Measurements from ENCODE around the gene ZBTB42. TPM values are rescaled to one million over a fixed set of nuclear protein-coding genes. Genes with fewer than 3 reads are reported as not detected.

Gene ZBTB42
- total and polyA plus RNA-seq, 2 of the 13 experiments (the other 11 are each of a cell fraction or from before 2014, with no cell fraction given): 2.8 to 4.2 TPM

DNA sequence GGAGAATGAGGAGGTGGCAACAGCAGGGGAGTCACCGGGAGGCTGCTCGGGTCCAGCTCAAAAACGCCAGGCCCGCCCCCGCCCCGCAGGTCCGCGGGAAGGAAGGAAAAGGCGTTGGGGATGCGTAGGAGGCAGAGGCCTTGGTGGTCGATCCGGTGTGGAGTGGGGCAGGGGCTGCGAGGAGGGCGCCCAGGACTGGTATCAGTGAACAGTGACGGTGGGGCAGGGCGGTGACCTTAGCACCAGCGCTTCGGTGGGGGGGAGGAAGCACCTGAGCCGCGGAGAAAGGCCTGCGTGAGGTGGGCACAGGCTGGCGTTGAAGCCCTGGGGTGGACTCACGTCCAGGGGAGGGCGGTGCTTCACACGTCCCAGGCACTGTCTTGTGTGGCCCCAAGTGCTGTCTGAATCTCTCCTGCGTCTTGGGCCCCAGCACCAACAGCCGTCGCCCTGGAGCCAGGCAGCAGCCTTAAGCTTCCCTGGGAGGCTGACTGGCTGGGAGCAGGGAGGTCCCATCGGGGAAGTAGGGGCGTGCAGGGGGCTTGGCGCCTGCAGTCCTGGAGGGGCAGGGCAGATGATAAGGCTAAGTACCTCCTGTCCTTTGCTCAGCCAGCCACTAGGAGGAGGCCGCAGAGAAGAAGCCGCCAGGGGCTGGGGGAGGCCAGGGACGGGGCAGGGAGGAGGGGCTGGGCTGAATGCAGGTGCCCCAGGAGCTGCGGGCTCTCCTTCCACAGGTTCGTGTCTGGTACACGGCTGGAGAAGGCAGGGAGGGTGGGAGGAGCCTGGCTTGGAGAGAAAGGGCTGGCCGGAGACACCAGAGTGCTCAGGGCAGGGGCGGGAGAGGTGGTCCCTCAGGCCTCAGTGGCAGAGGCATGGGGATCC, 26.5 kb downstream of the ZBTB42 start (continued):
- TF ChIP-seq, protein P1, sequence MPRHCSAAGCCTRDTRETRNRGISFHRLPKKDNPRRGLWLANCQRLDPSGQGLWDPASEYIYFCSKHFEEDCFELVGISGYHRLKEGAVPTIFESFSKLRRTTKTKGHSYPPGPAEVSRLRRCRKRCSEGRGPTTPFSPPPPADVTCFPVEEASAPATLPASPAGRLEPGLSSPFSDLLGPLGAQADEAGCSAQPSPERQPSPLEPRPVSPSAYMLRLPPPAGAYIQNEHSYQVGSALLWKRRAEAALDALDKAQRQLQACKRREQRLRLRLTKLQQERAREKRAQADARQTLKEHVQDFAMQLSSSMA (CRISPR knock-in tag; IDR thresholded peaks at IDR 0.05): 0 out of 2 replicates have a peak, but pooled peaks have one; percentile 36
- TF ChIP-seq SALL1 (CRISPR knock-in tag; IDR thresholded peaks at IDR 0.05) (no peak; the same call in 1 of the 2 replicates), ZFP36L1 (CRISPR knock-in tag; IDR thresholded peaks at IDR 0.05) (no peak), ARNT (IDR thresholded peaks at IDR 0.05) (no peak), SP5 (CRISPR knock-in tag; IDR thresholded peaks at IDR 0.05; ENCODE audit: borderline replicate concordance, low read depth) (0 out of 2 replicates have a peak, but pooled peaks have one; percentile 13), MAFF (IDR thresholded peaks at IDR 0.05; ENCODE audit: low read depth, low read length) (no peak), SAFB2 (CRISPR knock-in tag; IDR thresholded peaks at IDR 0.05; ENCODE audit: borderline replicate concordance, low read depth) (no peak), ZNF350 (CRISPR knock-in tag; IDR thresholded peaks at IDR 0.05; ENCODE audit: borderline replicate concordance, low read depth) (peak; percentile 64; the same call in 1 of the 2 replicates)
- TF ChIP-seq, protein P2, sequence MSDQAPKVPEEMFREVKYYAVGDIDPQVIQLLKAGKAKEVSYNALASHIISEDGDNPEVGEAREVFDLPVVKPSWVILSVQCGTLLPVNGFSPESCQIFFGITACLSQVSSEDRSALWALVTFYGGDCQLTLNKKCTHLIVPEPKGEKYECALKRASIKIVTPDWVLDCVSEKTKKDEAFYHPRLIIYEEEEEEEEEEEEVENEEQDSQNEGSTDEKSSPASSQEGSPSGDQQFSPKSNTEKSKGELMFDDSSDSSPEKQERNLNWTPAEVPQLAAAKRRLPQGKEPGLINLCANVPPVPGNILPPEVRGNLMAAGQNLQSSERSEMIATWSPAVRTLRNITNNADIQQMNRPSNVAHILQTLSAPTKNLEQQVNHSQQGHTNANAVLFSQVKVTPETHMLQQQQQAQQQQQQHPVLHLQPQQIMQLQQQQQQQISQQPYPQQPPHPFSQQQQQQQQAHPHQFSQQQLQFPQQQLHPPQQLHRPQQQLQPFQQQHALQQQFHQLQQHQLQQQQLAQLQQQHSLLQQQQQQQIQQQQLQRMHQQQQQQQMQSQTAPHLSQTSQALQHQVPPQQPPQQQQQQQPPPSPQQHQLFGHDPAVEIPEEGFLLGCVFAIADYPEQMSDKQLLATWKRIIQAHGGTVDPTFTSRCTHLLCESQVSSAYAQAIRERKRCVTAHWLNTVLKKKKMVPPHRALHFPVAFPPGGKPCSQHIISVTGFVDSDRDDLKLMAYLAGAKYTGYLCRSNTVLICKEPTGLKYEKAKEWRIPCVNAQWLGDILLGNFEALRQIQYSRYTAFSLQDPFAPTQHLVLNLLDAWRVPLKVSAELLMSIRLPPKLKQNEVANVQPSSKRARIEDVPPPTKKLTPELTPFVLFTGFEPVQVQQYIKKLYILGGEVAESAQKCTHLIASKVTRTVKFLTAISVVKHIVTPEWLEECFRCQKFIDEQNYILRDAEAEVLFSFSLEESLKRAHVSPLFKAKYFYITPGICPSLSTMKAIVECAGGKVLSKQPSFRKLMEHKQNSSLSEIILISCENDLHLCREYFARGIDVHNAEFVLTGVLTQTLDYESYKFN (CRISPR knock-in tag; conservative IDR thresholded peaks at IDR 0.05): 0 out of 2 replicates have a peak, but pooled peaks have one; percentile 14
- TF ChIP-seq, protein P3, sequence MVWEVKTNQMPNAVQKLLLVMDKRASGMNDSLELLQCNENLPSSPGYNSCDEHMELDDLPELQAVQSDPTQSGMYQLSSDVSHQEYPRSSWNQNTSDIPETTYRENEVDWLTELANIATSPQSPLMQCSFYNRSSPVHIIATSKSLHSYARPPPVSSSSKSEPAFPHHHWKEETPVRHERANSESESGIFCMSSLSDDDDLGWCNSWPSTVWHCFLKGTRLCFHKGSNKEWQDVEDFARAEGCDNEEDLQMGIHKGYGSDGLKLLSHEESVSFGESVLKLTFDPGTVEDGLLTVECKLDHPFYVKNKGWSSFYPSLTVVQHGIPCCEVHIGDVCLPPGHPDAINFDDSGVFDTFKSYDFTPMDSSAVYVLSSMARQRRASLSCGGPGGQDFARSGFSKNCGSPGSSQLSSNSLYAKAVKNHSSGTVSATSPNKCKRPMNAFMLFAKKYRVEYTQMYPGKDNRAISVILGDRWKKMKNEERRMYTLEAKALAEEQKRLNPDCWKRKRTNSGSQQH (CRISPR knock-in tag; IDR thresholded peaks at IDR 0.05; ENCODE audit: low read depth): 0 out of 2 replicates have a peak, but pooled peaks have one; percentile 32
- TF ChIP-seq, protein P4, sequence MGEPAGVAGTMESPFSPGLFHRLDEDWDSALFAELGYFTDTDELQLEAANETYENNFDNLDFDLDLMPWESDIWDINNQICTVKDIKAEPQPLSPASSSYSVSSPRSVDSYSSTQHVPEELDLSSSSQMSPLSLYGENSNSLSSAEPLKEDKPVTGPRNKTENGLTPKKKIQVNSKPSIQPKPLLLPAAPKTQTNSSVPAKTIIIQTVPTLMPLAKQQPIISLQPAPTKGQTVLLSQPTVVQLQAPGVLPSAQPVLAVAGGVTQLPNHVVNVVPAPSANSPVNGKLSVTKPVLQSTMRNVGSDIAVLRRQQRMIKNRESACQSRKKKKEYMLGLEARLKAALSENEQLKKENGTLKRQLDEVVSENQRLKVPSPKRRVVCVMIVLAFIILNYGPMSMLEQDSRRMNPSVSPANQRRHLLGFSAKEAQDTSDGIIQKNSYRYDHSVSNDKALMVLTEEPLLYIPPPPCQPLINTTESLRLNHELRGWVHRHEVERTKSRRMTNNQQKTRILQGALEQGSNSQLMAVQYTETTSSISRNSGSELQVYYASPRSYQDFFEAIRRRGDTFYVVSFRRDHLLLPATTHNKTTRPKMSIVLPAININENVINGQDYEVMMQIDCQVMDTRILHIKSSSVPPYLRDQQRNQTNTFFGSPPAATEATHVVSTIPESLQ (CRISPR knock-in tag; conservative IDR thresholded peaks at IDR 0.05): no peak
- TF ChIP-seq, protein P5, sequence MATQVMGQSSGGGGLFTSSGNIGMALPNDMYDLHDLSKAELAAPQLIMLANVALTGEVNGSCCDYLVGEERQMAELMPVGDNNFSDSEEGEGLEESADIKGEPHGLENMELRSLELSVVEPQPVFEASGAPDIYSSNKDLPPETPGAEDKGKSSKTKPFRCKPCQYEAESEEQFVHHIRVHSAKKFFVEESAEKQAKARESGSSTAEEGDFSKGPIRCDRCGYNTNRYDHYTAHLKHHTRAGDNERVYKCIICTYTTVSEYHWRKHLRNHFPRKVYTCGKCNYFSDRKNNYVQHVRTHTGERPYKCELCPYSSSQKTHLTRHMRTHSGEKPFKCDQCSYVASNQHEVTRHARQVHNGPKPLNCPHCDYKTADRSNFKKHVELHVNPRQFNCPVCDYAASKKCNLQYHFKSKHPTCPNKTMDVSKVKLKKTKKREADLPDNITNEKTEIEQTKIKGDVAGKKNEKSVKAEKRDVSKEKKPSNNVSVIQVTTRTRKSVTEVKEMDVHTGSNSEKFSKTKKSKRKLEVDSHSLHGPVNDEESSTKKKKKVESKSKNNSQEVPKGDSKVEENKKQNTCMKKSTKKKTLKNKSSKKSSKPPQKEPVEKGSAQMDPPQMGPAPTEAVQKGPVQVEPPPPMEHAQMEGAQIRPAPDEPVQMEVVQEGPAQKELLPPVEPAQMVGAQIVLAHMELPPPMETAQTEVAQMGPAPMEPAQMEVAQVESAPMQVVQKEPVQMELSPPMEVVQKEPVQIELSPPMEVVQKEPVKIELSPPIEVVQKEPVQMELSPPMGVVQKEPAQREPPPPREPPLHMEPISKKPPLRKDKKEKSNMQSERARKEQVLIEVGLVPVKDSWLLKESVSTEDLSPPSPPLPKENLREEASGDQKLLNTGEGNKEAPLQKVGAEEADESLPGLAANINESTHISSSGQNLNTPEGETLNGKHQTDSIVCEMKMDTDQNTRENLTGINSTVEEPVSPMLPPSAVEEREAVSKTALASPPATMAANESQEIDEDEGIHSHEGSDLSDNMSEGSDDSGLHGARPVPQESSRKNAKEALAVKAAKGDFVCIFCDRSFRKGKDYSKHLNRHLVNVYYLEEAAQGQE (IDR thresholded peaks at IDR 0.05; ENCODE audit: borderline replicate concordance in 1 of 2, low read depth in 1 of 2, low read length in 2 of 2): no peak
- TF ChIP-seq, protein P6, sequence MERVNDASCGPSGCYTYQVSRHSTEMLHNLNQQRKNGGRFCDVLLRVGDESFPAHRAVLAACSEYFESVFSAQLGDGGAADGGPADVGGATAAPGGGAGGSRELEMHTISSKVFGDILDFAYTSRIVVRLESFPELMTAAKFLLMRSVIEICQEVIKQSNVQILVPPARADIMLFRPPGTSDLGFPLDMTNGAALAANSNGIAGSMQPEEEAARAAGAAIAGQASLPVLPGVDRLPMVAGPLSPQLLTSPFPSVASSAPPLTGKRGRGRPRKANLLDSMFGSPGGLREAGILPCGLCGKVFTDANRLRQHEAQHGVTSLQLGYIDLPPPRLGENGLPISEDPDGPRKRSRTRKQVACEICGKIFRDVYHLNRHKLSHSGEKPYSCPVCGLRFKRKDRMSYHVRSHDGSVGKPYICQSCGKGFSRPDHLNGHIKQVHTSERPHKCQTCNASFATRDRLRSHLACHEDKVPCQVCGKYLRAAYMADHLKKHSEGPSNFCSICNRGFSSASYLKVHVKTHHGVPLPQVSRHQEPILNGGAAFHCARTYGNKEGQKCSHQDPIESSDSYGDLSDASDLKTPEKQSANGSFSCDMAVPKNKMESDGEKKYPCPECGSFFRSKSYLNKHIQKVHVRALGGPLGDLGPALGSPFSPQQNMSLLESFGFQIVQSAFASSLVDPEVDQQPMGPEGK (CRISPR knock-in tag; IDR thresholded peaks at IDR 0.05): peak; percentile 83

Data from HepG2 (cell line).